Keratinocyte (primary cell): ENCODE measurements around the gene ULBP3.

Source experiments
- CTCF ChIP-seq, 3 experiments: IDR thresholded peaks in 1 of 3; conservative IDR thresholded peaks in 1 of 3; optimal IDR thresholded peaks in 1 of 3; 2 replicates in 2 of 3; 3 replicates in 1 of 3; pipeline versions ENCODE3 to v1.5.1; 2011; ENCODE audit warnings: low read length in 3 of 3, mild to moderate bottlenecking in 3 of 3, moderate library complexity in 2 of 3, control low read depth in 1 of 3, inconsistent platforms in 1 of 3; ENCODE audit not compliant: insufficient read depth in 2 of 3; ENCODE audit errors: extremely low read depth in 1 of 3
- EZH2 ChIP-seq: IDR thresholded peaks from one replicate; pipeline ENCODE4 v1.6.1; 2012; ENCODE audit warnings: inconsistent platforms, mild to moderate bottlenecking, low read length, moderate library complexity

- TF ChIP-seq CTCF (optimal IDR thresholded peaks at IDR 0.05 in 1 of 3, IDR thresholded peaks at IDR 0.05 in 1 of 3, conservative IDR thresholded peaks at IDR 0.05 in 1 of 3; ENCODE audit: extremely low read depth in 1 of 3, insufficient read depth in 2 of 3, low read length in 3 of 3) = no peak
- no peak for TF ChIP-seq EZH2
Measured at GRCh38 chr6:150091476-150091875, 22.6 kb upstream of the ULBP3 start.
